NCI-H1436 (cell line): ENCODE measurements around the gene CDK6.

ENCODE experiments used
- DNase-seq: peaks from one replicate; lab custom pipeline; 2025; lab: John Stamatoyannopoulos, UW

Gene CDK6

DNA sequence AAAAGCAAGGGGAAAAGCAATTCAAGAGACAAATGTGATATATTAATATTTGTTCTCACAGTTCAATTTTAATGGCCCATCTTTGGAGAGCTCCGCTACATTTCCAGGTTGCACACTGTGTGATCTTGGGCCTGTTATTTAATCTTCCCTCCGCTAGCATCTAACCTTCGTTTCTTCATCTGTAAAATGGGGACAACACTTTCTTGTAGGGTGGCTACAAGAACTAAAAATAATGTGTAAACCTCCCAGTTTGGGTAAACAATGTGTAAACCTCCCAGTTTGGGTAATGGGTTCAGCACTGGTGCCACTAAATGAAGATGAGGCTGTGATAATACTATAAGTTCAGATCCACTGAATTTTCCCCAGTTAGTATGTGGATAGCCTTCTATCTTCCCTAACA, 99.5 kb downstream of the CDK6 start:
- no peak for DNase-seq

DNA sequence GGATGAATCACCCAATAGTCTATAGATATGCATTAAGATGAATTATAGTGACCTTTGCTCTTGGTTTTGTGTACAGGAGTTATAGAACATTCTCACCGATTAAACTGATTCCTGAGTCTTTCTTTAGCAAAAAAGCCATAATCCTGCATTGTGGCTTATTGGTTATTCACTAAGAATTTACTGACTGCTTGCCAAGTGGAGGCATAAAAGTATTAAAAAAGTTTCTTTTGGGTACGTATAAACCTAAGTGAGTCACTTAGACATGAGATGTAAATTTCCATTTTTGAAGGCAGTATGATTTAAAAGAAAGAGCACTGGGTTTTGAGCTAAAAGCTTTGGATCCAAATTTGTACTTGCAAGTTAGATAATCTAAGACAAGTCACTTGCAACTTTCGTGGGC, 100.7 kb downstream of the CDK6 start:
- no peak for DNase-seq

DNA sequence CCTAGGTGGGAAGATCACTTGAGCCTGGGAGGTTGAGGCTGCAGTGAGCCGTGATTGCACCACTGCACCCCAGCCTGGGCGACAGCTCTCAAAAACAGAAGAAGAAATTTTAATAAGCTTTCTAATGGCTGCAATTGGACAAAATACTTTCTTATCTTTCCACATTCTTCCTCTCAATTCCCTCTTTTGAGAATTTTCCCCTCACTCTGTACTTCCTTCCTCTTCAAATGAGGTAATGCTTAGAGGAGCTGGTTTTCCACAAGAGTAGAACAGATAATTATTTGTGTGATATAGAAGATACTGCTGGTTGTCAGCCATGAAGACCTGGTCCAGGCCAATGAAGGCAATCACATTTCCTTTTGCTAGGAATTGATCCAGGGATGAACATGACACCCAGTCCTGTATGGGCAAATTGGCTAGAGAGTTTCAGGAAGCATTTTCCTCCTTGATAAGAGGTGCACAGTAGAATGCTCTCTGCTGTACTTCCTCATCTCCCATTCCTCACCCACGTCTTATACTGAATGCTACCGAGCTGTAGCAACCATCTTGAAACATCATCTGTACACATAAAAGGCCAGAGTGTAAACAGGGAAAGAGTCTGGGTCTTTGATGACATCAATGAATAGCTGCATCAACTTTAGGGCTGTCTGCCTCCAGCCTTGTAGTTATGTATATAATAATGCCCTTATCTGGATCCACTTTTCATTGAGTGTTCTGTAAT, 103.9 kb downstream of the CDK6 start:
- DNase-seq, result no peak

DNA sequence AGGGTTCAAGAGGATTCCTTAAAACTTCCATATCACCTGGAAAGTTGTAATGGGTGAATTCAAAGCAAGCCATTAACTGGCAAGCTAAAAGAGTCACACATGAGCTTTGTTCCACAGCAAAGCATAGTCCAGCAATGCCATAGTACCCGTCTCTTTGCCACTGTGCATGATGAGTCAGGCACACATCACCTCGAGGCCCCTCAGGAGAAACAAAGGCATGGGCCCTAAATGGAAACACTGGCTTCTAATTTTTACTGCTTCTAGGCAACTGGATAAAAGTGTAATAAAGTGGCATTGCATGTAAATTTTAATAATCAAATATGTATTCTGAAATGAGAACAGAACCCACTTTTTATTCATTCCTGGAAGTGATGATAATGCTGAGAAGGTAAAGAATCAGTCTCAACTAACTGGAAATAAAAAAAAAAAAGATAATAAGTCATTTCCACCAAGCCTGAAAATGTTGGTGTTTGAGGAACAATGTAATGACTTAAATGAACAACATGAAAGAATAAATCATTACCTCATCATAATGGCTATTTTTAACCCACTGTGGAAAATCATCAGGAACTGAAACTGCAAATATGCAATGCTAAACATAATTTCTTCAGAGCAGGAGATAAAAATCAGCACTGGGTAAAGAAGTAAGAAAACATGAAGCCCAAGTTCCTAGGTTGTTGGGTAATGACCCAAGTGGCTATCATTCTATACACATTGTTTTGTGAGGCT, 104.9 kb downstream of the CDK6 start:
- DNase-seq, result no peak

DNA sequence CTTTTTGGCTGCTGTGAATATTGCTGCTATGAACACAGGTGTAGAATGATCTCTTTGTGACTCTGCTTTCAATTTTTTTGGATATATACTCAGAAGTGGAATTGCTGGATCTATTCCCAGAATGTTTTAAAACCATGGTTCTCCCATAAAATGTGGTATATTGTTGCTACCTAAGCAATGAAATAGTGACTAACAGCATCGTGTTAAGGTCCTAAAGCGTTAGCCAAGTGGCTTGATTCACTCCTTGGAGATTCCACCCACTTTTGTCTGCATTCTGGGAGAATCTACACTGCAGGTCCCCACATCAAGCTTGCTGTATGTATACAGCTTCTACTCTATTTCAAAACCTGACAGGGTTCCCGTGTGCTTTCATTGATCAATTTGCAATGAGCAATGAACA, 105.6 kb downstream of the CDK6 start:
- no peak for DNase-seq

DNA sequence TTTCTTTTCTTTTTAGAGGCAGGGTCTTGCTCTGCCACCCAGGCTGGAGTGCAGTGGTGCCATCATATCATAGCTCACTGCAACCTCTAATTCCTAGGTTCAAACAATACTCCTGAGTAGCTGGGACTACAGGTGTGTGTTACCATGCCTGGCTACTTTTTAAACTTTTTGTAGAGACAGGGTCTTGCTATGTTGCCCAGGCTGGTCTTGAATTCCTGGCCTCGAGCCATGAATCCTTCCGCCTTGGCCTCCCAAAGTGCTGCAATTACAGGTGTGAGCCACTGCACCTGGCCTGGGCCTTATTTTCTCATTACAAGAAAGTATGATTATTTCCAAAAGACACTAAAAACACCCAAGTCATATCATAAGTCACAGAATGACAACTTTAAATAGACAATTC, 106.6 kb downstream of the CDK6 start:
- DNase-seq, result no peak

DNA sequence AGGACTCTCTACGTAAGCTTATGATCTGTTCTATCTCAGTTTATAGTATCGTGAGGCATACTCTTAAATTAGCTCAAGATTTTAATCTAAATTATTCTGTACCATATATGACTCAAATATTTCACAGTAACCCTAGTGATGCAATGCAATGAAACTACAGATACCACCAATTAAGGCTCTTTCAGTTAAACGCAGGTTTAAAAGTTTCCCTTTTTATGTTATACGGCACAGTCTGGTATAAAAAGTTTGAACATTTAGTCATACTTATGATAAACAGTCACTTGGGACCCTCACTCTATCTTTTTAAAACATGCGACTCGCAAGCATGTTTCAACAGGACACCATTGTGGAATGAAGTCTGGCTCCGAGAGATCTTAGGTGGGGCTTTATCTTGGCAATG, 107.2 kb downstream of the CDK6 start:
- no peak for DNase-seq

DNA sequence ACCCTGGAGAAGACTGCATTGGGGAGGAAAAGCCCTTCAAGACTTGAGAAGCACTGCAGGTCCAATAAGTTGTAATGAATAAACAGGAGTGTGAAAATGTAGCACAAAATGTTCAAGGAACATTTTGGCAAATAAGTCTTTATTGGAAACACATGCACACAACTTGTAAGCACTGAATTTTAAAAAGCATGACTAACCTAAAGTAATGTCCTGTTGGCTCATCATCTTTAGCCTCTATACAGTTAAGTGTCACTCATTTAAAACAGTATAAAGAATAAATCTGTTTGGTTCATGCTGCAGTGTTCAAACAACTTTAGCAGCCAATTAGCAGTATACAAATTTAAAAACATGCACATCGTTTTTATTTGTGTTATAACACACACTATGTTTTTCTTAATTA, 108.6 kb downstream of the CDK6 start:
- DNase-seq, result no peak

DNA sequence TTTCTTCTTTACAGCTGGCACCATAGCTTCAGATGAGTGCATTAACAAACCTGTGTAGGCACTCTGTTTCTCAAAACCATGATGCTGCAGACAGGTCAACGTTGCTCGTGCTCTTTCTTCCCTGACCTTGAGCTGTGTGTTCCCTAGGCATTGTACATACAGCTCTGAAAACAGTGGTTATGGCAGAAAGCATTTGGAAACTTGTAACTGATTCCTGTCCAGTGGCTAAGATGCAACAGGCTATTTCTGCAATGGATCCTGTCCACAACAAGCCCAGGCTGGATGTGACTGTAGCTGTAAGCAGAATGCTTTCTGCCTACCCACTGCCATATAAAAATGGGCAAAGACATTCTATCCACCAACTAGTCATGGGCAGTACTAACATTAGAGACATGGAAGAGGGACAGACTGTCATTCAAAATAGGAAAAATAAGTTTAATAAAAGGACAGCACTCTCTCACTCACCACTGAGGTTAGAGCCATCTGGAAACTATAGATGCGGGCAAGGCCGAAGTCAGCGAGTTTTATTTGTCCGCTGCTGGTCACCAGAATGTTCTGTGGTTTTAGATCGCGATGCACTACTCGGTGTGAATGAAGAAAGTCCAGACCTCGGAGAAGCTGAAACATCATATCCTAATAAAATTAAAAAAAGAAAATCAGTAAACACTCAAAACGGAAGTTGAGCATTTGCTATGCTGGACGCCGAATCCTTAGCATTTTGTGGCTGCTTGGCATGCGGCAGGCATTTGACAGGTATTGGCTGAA, 111.0 kb downstream of the CDK6 start:
- no peak for DNase-seq

DNA sequence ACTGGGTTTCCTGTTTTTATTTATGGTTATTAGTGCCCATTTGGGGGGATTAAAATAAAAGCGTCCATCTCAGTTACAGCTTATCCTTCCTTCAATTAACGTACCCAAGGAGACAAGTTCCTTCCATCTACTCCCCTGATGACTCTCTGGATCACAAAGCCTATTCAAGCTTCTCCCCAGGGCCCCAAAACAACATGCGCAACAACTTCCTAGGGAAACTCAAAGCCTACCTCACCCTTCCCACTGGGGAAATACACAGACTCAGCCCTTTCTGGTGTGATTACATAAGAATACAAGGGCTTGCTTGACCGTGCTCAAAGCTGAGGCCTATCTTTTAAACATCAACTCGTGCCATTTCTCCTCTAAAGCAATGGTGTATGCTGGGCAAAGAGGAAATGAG, 112.4 kb downstream of the CDK6 start:
- no peak for DNase-seq

DNA sequence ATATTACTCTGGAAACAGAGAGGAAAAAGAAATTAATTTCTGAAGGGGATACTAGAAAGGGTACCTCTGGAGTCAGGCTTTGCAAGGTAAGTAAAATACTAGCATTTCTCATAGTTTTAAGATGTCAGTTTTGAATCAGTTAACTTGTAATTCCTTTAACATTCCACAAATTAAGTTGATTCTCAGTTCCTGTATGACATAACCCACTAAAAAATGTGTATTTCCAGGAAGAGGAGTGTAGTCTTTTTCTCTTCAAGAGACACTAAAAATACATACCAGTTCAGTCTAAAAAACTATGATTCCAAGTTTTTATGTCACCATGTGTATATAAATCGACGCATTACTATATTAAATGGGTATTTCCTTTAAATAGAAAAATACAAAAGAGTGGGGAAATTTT, 113.2 kb downstream of the CDK6 start:
- no peak for DNase-seq

DNA sequence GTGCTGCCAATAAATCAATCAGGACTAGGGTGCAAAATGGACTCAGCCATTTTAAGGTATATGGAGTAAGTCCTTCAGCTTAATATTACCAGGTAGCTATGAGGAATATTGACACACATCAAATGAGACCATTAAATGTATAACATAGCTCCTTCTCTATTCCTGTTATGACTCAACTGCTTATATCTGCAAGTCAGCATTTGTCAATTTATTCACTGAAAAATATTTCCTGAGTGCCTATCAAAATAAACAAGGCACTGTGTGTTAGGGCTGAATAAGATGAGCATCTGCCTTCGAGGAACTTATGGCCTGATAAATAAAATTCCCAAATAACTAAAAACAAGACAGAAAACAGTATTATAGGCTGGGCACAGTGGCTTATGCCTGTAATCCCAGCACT, 113.8 kb downstream of the CDK6 start:
- no peak for DNase-seq

DNA sequence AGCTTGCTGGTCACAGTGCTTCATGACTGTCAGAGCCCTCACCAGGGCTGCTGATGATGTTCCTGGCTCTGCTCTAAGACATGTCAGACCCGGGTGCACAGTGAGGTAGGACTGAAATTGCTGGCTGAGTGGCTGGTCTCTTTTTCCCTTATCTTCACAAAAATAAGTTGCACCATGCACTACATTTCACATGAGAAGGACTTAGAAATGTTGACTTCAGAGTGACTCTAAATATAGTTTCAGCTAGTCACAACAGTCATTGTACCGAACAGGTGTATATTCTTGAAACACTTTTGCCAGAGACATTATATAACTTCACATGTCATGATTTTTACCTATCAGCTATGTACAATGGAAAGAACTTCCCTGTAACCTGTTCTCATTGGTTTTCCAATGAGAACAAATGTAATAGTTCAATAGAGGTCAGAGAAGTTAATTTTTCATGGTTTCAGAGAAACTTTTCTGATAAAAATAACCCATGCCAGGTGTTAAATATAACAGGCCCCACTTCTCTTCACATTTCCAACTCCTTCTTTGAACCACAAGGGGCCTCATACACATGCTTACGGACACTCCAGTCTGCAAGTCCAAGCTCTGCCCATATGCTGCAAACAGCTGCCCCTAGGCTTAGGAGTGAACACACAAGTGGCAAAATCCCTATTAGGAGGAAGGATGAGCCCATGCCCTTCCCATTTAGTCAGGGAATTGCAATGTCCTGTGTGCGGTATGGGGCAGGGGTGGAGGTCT, 115.6 kb downstream of the CDK6 start:
- no peak for DNase-seq

DNA sequence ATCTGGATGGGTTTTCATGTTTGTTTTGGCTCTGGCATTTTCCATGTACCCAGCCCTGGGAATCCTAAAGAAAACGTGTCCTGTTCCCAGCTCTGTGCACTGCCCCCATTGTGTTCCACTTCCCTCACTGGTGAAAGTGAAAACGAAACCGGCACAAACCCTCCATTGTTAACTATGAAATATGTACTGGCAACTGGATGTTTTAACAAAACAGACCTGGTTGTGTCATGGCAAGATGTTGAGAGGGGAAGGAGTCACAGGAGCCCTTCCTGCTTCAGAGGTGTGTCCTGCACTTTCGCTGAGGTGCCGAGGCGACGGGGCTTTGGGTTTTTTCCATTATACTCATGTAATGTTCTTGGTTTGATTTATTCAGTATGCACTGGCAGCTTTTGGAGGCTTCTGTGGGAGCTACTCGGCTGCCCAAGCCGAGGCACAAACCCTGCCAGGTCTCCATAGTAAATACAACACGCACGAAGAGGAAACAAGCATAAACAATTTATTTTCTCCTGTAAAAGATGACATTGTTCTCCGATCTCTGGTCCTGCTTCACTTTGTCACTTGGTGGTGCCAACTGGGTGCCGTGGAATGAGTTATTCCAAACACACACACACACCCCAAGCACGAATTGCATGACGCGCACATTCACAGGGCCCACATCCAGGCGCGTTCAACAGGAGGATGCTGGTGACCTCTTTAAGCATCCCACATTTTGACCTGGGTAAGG, 118.2 kb downstream of the CDK6 start:
- DNase-seq, result peak; percentile 28

DNA sequence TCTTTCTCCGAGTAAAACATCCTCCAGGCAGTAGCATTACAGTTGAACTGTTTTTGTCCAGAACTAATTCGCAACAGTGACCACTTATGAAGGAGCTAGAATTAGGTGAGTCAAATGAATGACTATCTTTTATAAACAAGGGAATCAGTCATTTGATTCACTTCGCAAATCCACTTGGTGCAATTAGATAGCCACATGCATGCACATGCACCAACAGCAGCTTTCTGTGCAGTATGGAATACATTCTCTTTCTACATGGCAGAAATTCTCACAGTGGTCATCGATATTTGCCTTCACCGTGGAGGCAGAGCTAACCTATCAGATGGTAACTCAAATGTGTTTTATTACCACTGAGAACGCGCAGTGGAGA, 118.8 kb downstream of the CDK6 start:
- DNase-seq, result no peak

DNA sequence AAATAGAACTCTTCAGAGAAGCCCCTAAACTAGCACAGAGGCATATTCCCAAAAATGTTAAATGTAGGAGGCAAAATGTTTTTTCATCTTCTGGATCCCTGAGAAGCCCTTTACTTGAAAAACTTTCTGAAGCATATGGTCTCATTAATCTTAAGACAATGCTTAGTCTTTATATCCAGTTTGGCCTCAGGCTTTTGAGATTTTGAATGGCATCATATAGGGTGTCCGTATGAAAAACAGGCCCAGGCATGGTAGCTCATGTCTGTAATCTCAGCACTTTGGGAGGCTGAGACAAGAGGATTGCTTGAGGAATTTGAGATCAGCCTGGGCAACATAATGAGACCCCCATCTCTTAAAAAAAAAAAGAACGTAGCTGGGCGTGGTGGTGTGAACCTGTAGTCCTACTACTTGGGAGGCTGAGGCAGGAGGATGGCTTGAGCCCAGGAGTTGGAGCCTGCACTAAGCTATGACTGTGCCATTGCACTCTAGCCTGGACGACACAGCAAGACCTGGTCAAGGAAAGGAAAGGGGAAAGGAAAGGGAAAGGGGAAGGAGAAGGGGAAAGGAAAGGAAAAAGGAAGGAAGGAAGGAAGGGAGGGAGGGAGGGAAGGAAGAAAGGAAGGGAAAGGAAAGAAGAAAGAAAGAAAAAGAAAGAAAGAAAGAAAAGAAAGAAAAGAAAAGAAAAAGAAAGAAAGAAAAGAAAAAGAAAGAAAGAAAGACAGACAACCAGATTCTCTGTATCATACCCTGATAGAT, 119.4 kb downstream of the CDK6 start:
- DNase-seq, result no peak

DNA sequence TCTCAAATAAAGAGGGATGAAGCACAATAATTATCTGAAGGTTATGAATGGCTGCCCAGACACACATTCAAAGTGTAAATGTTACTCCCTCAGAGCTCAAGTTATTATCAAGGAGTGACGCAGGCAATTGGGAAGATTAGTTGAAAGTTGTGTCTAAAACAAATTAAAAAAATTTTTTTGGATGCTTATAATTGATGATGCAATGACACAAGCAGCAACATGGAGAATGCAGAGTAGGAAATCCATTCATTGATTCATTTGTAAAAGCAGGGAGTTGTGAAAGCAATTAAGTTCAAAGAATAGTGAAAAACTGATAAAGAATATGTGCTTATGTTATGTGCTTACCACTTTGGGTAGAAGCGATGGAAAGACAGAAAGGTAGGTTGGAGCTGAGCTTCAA, 120.4 kb downstream of the CDK6 start:
- no peak for DNase-seq

DNA sequence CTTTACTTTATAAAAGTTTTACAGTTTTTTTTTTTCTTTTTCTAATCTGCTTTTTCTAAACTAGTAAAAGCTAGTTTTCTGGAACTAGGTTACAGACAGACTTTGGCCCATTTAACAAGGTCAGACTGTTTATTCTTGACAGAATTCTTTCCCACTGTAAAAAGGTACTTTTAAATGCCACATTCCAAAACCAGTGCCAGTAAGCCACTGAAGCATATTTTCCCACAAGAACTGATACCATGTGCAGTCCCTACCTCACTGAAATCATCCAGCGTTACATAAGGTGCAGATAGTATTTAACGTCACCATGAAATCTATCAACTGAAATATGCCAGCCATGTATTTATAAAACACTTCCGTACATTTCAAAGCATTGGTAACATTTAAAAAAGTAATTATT, 121.6 kb downstream of the CDK6 start:
- DNase-seq, result no peak

DNA sequence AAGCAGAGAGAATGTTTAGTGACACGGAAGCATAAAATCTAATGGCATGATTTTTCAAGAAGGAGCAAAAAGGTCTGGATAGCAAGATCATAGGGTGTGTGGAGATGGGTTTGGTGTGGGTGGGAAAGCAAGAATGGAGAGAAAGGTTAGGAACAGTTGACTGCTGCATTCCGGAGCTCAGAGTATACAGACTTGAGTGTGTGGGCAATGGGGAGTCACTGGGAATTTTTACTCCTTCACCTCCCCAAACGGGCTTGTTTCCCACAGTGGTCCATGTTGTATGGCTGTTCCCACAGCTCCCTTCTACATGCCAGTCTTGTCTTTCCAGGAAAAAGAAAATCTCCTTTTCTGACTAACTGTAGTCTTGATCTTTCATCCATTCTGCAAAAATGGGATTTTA, 122.1 kb downstream of the CDK6 start:
- DNase-seq, result no peak

DNA sequence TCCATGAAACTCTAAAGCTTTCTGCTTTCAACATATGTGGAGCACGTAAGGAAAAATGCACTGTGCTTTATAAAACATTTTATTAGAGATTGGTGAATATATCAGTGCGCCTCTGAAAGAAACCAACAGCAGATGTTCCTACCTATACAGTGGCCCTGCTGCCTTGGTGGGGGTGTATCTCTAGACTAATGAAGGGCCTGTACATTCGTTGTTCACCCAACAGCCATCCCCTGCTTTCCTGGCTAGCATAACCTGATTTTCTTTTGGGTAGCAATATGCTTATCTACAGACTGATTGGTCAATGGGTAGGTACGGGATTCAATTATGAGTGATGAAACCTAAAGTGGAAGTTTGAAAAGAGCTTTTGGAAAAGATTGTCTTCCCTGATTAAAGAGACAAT, 126.5 kb downstream of the CDK6 start:
- DNase-seq, result no peak

DNA sequence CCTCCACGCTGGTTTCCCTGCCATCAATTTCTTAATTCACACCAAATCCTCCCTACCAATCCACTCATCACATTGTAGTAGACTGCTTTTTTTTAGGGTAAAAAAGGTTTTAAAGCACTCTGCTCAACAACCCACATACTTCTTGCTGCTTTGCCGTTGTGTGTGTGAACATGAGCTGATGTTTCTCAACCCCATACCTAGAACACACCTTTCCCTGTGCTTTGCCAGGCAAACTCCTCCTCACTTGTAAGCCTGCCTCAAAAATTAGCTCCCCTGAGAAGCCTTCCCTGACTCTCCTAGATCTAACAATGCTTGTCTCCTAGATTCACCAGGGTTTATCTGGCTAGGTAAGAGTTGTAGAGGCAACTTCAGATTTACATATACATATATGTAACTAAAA, 127.2 kb downstream of the CDK6 start:
- no peak for DNase-seq
